HG03565 (cell line): ENCODE results near the gene HLCS.

ENCODE experiments used
- ATAC-seq: cut with Tn5 transposase; IDR thresholded peaks from one replicate; pipeline ENCODE4 v1.9.1; 2021; ENCODE audit warnings: mild to moderate bottlenecking, moderate library complexity; ENCODE audit not compliant: unreplicated experiment

The HLCS gene

DNA sequence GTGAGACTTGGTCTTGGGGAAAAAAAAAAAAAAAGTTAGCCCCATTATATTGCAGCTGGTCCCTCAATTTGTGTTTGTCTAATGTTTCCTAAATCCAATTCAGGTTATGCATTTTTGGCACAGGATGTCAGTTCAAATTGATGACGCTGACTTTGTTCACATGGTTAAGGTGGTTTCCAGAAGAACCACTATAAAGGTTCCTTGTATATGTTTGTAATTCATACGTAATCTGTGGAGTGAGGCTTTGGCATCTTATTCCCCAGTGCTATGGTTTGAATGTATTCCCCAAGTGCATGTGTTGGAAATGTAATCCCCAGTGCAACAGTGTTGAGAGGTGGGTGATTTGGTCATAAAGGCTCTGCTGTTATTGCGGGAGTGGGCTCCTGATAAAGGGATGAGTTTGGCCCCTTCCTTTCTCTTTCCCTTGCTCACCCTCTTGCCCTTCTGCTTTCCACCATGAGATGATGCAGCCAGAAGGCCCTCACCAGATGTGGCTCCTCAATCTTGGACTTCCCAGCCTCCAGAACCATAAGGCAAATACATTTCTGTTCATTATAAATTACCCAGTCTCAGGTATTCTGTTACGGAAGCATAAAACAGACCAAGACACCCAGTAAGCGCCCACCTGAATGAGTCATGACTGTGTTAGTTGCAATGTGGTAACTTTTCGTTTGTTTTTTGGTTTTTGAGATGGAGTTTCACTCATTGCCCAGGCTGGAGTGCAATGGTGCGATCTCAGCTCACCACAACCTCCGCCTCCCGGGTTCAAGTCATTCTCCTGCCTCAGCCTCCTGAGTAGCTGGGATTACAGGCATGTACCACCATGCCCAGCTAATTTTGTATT is 19.5 kb upstream of the HLCS start:
- ATAC-seq = no peak

DNA sequence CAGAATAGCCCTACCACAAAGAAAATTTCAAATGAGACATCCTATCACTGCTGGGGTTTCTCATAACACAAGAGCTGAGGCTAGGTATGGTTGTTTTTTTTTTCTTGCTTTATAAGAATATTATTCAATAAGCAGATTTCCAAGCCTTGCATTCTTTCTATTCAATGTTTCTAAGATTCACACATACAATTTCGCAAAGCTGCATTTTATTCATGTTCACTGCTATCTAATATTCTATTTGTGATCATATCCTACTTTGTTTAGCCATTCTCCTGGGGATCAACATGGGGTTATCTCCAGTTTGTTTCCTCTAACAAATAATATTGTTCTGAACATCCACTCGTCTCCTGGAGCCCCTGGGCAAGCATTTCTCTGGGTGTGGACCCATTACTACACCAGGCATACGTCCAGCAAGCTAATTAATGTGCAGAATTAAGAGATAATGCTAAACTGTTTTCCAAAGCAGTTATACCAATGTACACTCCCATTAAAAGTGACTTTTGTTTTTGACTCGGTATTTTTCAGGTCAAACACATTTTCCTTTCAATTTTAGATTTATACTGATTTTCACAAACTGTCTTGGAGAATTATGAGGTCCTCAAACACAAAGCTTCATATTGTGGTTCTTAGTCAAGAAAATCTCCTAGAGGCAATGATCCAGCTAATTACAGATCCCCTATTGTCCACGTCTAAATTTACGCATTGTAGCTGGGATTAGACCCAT is 15.7 kb upstream of the HLCS start:
- ATAC-seq = no peak

DNA sequence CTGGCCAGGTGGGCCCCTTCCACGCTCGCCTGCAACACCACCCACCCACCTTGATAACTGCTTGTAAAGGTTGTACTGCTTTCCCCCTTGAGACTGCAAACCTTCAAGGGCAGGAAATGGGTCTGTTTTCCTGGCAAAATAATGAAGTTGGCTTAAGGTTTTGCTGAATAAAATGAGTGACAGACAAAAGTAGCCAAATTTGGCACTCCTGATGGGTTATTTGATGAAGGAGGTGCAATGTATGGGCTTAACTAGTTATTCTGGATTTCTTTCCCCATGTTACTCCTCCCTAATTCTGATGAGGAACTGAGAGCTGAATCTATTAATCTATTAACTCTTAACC is 14.6 kb upstream of the HLCS start:
- no peak for ATAC-seq

DNA sequence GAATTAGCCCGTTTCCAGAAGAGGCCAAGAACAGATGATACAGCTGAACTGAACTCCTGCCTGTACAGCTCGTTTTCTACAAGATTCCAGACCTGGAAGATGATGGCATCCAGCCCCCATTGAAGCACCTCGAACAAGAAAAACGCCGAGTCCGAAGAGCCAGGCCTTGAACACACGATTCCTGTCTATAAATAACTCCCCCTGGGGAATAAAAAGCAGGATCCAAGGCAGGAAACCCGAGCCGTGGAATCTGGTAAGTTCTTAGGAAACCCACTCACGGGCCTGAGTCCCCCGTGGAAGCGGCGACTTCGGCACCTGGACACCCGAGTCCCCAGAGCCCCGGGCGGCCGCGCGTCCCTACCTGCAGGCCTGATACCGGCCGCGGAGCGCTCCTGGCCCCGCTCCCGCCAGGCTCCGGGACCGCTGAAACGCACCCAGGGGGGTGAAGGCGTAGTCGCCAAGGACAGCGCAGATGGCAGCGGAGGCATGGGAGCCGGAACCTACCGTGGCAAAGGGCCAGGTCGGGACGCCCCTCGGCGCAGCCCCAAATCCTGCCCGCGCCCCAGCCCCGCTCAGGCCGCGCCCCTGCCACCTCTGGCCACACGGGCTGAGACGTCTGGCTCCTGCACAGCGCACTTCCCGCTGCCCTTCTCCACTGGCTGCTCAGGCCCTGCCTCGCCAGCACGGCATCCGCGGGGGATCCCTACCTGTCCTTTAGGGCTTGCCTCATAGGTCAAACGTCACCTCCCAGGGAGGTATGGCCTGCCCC is 14.0 kb upstream of the HLCS start:
- no peak for ATAC-seq

DNA sequence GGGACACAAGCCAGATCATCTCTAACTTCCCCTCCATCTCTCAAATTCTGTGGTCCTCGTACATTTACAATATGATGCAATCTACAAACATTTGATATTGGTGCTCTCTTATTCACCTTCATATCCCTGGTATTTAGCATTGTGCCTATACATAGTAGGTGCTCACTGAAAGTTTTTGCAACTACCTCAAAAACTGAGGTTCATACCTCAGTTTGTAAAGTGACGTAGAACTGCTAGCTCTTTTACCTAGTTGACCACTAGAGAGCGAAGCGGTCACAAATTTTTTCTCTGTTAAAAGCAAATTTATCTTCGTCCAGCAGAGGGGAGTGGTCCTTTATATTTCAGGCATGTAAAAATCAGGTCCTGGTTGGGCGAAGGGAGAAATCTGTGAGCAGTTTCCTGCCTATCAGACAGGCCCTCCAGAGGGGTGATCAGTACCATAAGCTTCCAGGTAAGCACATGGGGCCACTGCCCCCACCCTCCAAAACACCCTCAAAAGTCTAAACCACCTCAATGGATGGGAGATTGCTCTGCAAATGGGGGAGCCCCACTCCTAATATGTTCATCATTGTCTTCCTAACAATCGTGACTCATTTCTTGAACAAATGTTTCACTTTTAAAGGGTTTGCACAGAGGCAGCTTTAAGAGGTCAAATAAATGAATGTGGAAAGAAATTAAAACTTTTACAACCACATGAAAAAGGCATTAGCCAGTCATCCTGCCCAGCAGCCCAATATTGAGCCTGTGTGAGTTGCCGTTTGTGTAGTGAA is 10.6 kb upstream of the HLCS start:
- peak; percentile 62 for ATAC-seq

DNA sequence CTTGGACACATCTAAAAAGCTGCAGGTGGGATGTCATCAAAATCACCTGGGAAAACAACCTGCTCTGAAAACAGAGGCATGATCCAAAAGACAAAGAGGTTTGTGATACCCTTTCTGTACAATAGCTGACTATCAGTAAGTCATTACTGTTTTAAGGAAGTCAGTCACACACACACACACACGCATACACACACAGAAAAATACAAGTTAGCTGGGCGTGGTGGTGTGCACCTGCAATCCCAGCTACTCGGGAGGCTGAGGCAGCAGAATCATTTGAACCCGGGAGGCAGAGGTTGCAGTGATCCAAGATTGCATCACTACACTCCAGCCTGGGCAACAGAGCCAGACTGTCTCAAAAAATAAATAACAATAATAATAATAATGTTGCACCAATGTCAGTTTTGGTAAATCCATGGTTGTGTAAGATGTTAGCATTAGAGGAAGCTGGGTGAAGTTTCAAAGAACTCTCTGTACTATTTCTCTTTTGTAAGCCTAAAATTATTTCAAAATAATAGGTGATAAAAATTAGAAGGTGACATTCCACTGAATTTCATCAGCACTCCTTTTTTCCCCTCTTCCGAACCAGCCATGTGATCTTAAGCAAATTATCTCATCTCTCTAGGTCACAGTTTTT is 9.9 kb upstream of the HLCS start:
- ATAC-seq = no peak

DNA sequence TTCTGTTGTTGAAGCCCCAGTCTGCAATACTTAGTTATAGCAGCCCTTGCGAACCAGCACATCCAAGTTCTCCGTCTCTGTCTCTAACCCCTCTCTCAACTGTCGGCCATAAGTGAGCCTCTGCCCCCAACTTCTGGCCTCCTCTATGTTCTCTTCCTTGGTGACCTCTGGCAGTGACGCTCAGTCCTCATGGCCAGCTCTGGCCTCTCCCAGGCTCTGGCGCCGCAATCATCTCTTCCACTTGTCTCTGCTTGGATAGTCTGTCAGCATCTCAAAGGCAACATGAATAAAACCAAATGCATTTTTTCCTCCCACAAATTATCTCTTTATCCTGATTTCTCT is 8.4 kb upstream of the HLCS start:
- ATAC-seq = no peak

DNA sequence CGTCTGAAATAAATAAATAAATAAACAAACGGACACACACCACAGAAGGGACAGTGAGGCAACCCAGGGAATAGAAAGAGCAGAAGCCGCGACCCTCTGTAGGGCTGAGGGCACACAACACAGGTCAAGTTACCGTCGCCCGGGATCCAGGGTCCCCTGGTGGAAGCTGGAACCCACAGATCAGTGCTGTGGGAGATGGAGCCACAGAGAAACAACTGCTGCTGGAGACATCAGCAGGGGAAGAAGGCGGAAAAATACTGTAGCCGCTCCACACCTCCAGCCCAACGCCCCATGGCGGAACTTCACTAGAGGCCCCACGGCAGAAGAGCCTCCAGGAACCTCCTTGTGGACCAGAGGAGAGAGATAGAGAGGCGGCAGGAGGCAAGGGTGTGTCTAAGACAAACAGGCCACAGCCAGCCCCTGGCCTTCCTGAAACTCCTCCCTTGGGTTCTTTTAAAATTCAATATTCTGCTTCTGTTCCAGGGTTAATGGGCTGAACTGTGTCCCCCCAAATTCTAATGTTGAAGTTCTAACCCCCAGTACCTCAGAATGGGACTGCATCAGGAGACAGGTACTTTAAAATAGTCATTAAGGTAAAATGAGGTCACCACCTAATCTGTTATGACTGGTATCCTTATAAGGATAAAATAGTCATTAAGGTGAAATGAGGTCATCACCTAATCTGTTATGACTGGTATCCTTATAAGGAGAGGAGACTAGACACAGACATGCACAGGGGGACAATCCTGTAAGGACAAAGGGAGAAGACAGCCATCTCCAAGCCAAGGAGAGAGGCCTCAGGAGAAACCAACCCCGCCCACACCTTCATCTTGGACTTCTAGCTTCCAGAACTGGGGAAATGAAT is 7.7 kb upstream of the HLCS start:
- no peak for ATAC-seq

DNA sequence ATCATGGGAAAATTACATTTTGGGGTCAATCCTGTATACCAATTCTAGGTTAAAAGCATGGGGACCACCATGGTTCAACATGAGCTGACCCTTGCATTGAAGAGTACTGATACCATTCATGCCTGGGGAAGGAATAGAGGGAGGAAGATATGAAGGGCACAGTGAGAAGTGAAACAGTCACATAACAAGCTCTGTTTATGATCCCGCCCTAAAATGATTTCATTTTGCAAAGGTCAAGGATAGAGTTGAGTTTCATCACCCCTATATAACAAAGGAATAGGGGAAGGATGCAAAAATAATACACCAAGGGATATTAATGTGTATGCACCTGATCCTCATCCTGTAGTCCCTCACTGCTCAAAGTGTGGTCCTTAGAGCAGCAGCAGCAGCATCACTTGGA is 2.5 kb upstream of the HLCS start:
- no peak for ATAC-seq

DNA sequence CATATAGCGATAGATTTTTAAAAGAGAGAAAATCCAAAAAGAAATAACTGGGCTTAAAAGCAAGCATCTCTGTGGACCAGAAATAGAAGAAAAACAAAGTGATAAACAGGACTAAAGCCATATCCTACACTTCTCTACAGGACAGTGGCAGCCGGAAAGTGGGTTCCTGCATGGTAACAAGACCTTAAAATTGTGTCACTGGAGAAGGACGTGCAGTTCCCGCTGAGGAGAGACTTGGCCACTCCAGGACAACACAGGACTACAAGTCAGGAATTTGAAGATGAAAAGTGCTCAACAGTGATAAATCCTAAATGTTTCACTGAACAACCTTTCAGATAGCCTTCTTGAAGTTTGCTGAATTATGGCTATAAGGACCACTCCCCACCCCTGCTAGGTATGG is 1.9 kb upstream of the HLCS start:
- no peak for ATAC-seq

DNA sequence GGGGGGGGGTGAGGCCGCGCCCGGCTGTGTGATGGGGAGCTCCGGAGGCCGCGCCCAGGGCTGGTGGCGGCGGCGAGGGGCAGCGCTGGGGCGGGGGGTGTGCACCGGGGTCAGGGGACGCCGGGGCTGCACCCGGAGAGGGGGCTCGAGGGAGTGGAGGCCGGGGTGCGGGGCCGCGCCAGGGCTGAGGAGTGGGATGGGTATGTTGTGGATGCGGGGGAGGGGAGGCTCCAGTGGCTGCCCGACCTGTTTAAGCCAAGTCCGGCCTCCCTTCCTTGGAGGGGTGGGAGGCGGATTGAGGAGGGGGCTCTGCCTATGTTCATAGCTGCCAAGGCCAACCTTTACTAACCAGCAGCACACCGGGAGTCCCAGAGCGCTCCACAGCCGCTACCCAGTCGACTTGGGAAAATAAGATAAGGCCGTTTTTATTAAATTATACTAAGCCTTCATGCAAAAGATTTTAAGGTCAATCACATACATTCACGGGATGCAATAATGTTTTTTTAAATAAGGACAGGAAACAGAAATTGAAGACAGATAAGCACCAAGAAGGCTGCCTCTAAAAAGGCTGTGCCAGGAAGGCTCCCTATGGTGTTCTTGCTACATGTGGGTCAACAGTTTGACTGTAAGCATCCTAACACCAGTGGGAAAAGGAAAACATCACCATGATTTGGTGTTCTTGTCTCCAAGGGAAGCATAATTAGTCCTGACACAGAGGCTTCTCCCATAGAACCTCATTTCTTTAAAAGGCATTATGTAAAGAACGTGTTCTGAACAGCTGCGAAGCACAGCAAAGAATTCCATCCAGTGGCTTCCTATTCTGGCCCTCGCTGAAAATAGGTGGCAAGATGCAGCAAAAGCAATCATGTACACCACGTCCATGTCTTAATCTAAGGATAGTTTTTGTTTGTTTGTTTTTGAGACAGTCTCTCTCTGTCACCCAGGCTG is 626 bp upstream of the HLCS start:
- ATAC-seq = peak; percentile 9

DNA sequence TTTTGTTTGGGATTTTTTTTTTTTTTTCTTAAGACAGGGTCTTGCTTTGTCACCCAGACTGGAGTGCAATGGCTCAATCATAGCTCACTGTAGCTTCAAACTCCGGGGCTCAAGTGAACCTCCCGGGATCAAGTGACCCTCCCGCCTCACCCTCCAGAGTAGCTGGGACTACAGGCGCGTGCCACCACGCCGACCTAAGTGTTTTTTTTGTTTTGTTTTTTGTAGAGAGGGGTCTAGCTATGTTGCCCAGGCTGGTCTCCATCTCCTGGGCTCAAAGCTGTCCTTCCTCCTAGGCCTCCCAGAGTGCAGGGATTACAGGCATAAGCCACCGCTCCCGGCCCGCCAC is 776 bp downstream of the HLCS start:
- ATAC-seq = no peak

DNA sequence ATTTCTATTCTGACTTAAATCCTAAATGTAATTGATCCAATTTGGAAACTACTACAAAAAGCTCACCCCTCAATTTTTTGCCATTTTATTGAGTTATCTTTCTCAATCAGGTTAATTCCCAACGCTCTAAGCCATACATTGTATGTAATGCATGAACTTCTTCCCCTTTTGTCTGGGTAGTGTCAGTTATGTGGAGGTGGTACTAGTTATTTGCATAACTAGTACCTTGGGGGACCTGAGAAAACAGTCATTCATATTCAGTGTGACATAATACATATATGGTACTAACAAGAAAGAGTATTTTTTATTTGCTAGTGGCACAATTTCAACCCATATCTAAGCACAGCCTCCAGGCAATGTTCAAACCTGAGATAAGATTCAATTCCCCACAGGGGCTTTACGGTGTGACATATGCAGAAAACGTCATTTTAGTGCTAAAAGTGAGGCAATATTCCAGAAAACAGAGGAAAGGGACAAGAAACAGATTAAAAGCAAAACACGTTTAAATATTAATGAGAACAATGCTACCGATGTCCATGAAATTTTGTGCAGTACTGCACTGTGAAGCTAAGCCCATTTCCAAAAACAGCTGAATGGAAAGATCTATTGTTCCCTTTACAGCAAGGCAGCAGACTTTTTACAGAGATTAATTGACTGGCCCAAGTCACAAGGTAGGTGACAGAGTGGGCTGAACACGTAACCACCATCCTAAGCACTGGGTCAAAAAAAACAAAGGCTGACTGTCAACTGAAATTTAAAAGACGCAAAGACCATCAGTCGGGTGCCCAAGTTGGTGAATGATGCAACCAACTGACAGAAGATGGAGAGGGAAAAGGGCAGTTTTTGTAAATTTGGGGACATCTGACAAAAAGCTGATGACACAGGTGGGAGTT is 1.4 kb downstream of the HLCS start:
- no peak for ATAC-seq

DNA sequence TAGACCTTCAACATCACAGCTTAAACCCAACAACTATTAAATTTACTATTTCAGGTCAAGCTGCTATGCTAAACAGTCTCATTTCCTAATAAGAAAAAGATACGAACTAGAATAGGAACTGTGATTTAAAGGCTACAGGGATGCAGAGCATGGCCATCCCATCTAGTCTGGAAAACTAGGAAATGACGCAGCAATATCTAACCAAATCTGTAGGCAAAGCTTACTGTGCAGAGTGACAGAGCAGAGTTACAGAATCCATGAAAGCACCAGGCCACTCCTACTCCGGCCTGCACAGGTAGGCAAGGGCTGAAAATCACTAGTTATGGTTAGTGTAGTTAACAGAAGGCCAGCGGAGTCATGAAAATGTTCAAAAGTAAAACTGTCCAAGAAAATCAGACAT is 2.1 kb downstream of the HLCS start:
- ATAC-seq = no peak

DNA sequence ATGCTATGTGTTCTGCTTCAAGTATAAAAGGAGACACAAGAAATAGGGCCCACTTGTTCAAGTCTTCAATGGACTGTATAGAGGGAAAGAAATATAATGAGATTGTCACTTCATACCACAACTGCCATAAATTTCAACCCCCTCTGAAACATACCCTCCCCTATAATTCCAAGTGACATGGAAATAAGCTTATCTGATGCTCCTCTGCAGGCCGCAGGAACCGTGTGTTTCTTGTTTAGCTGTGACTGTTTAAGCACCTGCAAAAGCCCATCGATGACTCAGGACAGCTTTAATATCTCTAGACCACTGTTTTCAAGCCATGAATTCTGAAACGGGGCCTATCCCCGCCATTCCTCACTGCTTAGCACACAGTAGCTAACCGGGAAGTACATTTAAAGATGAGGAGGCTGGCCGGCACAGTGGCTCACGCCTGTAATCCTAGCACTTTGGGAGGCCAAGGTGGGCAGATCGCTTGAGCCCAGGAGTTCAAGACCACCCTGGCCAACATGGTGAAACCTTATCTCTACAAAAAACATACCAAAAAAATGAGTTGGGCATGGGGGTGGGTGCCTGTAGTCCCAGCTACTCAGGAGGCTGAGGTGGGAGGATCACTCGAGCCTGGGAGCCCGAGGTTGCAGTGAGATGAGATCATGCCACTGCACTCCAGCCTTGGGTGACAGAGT is 4.2 kb downstream of the HLCS start:
- ATAC-seq = no peak

DNA sequence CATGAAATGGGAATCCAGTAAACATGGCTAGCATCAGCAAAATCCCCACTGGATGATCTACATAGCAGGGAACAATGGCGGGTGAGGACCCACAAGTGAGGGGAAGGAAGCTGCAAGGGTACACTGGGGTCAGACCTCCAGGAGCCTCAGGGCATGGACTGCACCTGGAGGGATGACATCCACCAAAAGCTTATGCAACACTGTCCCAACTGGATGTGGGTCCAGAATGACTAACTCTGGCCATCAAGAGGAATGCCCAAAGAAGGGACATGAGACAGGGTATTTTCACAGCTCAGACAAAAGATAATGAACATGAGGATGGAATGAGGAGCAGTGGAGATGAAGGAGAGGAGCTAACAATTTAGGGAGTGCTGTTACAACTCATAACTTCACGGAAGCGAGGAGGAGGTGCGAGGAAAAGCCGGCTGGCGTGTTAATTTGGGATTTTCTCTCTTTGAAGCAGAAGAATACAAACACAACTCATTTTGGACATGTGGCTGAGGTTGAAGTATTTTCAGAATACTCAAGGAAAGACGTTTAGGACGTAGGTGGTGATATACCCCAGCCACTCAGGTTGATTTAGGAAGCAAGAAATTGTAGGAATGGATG is 5.7 kb downstream of the HLCS start:
- no peak for ATAC-seq
